Smooth muscle cell (in vitro differentiated cells): Measurements from ENCODE around the gene AFMID. TPM values are rescaled to one million over a fixed set of nuclear protein-coding genes. Genes with fewer than 3 reads are reported as not detected.

ENCODE experiments used
- DNase-seq: peaks from one replicate; lab custom pipeline; 2025; ENCODE audit not compliant: unreplicated experiment; lab: John Stamatoyannopoulos, UW
- H2AFZ ChIP-seq: fragments of 200-600 bp; sonication (generic); 2 replicates; pipeline ENCODE4 v1.6.0; 2016; ENCODE audit warnings: antibody characterized with exemption, low read depth, mild to moderate bottlenecking
- H3F3A ChIP-seq: fragments of 200-600 bp; sonication (generic); 2 replicates; pipeline ENCODE4 v1.6.0; 2017; ENCODE audit warnings: antibody characterized with exemption, low read depth
- H3K27ac ChIP-seq: fragments of 200-600 bp; sonication (generic); 2 replicates; pipeline ENCODE4 v1.5.1; 2016; ENCODE audit warnings: low read depth, mild to moderate bottlenecking
- H3K27me3 ChIP-seq: fragments of 200-600 bp; sonication (generic); 2 replicates; pipeline ENCODE4 v1.6.1; 2016; ENCODE audit warnings: low read depth, mild to moderate bottlenecking
- H3K36me3 ChIP-seq: fragments of 200-600 bp; sonication (generic); 2 replicates; pipeline ENCODE4 v1.5.1; 2016; ENCODE audit warnings: low read depth
- H3K4me1 ChIP-seq: fragments of 200-600 bp; sonication (generic); 2 replicates; pipeline ENCODE4 v1.5.1; 2016; ENCODE audit warnings: low read depth
- H3K4me2 ChIP-seq: fragments of 200-600 bp; sonication (generic); 2 replicates; pipeline ENCODE4 v1.6.0; 2016; ENCODE audit warnings: mild to moderate bottlenecking
- H3K4me3 ChIP-seq: fragments of 200-600 bp; sonication (generic); 2 replicates; pipeline ENCODE4 v1.5.1; 2016; ENCODE audit warnings: mild to moderate bottlenecking
- H3K79me2 ChIP-seq: fragments of 200-600 bp; sonication (generic); 2 replicates; pipeline ENCODE4 v1.6.0; 2016; ENCODE audit warnings: low read depth, mild to moderate bottlenecking
- H3K9ac ChIP-seq: fragments of 200-600 bp; sonication (generic); 2 replicates; pipeline ENCODE4 v1.6.0; 2016; ENCODE audit warnings: low read depth
- H3K9me3 ChIP-seq: fragments of 200-600 bp; sonication (generic); replicated peaks from 2 replicates; pipeline ENCODE4 v1.5.1; 2016; ENCODE audit warnings: low read depth
- H4K20me1 ChIP-seq: fragments of 200-600 bp; sonication (generic); 2 replicates; pipeline ENCODE4 v1.6.0; 2016; ENCODE audit warnings: low read depth
- WGBS: methylation state at CpG from one replicate; pipeline ENCODE4 v1.1.7; 2016; ENCODE audit warnings: low lambda C conversion rate; 5-methylcytosine and 5-hydroxymethylcytosine counted together
- polyA plus RNA-seq: library from polyadenylated mRNA; unstranded; fragments of >200 nt; fragmentation: Nextera tagmentation; extraction: Ambion mirVana; gene quantifications from 2 replicates; pipeline ENCODE4 v1.2.1, GENCODE V29; 2016
- total RNA-seq: library from RNA; depleted of rRNA; stranded (reverse); fragments of >200 nt; gene quantifications from 2 replicates; pipeline ENCODE4 v1.2.3, GENCODE V29; 2014
- TF ChIP-seq, protein P1 (sequence below): fragments of 200-600 bp; sonication (generic); IDR thresholded peaks from 2 replicates; pipeline ENCODE4 v1.5.1; 2017; ENCODE audit warnings: borderline replicate concordance, mild to moderate bottlenecking, antibody characterized with exemption; ENCODE audit not compliant: insufficient read depth, poor library complexity, severe bottlenecking

The AFMID gene
- total and polyA plus RNA-seq, 2 experiments from 2014 or later, result 10.0 to 64.9 TPM

DNA sequence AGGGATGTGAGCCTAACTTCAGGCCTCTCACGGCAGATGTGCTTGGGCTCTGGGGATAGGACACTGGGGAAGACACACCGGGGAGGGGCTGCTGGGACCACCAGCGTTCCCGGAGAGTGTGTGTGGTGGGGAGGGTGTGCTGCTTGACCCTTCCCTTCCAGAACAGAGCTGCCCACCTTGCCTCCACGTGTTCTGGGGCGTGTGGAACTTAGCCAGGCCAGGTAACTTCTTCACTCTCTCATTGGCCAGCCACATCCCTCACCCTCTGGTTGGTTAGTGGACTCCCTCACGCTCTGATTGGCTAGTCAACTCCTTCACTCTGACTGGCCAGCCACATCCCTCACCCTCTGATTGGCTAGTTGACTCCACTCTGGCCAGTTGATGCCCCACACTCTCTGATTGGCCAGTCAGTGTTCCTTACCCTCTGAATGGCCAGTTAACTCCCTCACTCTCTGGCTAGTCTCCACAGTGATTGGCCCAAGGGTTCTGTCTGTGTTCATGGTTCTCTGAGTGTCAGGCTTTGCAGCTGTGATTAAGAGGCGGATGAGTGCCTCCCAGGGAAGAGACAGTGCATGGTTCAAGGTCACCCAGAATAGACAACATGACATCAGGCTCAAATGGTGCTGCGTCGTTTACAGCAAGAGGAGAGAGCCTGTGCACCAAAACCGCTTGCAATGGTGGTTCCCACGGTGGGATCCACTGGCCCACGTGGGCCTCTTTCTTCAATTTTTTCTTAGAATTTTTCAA is 54.3 kb downstream of the AFMID start:
- H3K4me3 ChIP-seq, result no peak overlapping the region
- H3K9me3 ChIP-seq, result no peaks in the 10 kb centered on the region
- no peaks in the 10 kb centered on the region for H3K79me2 ChIP-seq
- TF ChIP-seq, protein P1, sequence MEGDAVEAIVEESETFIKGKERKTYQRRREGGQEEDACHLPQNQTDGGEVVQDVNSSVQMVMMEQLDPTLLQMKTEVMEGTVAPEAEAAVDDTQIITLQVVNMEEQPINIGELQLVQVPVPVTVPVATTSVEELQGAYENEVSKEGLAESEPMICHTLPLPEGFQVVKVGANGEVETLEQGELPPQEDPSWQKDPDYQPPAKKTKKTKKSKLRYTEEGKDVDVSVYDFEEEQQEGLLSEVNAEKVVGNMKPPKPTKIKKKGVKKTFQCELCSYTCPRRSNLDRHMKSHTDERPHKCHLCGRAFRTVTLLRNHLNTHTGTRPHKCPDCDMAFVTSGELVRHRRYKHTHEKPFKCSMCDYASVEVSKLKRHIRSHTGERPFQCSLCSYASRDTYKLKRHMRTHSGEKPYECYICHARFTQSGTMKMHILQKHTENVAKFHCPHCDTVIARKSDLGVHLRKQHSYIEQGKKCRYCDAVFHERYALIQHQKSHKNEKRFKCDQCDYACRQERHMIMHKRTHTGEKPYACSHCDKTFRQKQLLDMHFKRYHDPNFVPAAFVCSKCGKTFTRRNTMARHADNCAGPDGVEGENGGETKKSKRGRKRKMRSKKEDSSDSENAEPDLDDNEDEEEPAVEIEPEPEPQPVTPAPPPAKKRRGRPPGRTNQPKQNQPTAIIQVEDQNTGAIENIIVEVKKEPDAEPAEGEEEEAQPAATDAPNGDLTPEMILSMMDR, result no peak
- WGBS, result 92% methylated on average over 13 of the region's 13 CpGs
- H4K20me1 ChIP-seq, result no peaks in the 10 kb centered on the region
- H3K27me3 ChIP-seq, result no peaks in the 10 kb centered on the region
- no peak overlapping the region for H3K9ac ChIP-seq
- H3K4me1 ChIP-seq, result no peaks in the 10 kb centered on the region
- H3K27ac ChIP-seq, result no peak overlapping the region
- no peak overlapping the region for H2AFZ ChIP-seq
- no peak for DNase-seq
- H3K36me3 ChIP-seq, result no peaks in the 10 kb centered on the region
- H3F3A ChIP-seq, result no peaks in the 10 kb centered on the region
- no peak overlapping the region for H3K4me2 ChIP-seq

DNA sequence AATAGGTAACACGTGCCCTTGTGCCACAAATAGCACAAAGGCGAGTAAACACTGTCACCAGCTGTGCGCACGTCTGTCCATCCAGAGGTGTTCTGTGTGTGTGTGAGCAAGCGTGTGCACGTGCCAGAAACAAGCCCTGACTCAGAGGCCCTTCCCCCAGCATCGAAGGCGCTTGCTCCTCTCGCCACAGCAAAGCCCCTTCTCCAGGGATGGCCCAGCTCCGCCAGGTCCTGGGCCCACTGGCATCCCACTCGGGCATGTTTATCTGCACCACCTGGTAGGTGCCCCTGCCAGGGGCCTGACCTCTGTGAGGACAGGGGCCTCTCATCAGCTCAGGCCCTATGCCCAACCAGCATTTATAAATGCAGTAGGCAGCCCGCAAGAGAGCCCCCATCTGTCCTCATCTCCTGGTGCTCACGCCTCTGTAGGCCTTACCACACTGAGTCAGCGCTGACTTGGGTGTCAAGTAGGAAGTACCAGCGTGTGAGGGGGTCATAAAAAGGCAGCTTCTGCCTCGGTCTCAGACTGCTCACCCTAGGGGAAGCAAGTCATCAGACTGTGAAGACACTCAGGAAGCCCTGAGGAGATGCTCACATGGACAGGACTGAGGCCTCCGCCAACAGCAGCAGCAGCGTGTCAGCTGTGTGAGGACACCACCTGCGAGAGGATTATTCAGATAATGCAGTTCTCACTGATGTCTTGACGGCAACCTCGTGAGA is 55.0 kb downstream of the AFMID start:
- Histone ChIP-seq H3K4me2 (no peak overlapping the region), H3K4me3 (no peak overlapping the region), H3K27me3 (no peaks in the 10 kb centered on the region), H3K9me3 (no peaks in the 10 kb centered on the region), H3K36me3 (no peaks in the 10 kb centered on the region), H3F3A (no peaks in the 10 kb centered on the region), H3K9ac (no peak overlapping the region), H2AFZ (no peak overlapping the region), H3K79me2 (no peaks in the 10 kb centered on the region), H4K20me1 (no peaks in the 10 kb centered on the region), H3K4me1 (no peaks in the 10 kb centered on the region), H3K27ac (peak overlapping the region; percentile 56)
- no peak for DNase-seq
- TF ChIP-seq, protein P1, result no peak
- WGBS, result 72% methylated on average over 21 of the region's 21 CpGs

DNA sequence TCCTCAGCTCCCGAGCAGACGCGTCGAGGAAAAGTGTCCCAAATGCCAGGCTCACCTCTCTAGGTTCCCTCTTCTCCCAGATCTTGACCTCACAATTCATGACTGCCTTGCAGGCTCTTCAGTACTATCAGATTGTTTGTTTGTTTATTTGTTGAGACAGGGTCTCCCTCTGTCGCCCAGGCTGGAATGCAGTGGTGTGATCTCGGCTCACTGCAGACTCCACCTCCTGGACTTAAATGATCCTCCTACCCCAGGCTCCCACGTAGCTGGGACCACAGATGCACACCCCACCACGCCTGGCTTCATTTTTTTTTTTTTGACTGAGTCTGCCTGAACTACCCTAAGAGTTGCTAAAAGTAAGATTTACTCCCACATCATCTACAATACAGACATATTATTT is 60.1 kb downstream of the AFMID start:
- Histone ChIP-seq H2AFZ (peak overlapping the region; percentile 59), H3K27me3 (no peaks in the 10 kb centered on the region), H3K4me2 (peak overlapping the region; percentile 25), H3K36me3 (no peaks in the 10 kb centered on the region), H3K27ac (peak overlapping the region; percentile 32), H4K20me1 (no peaks in the 10 kb centered on the region), H3F3A (no peaks in the 10 kb centered on the region), H3K4me3 (no peak overlapping the region), H3K9me3 (no peaks in the 10 kb centered on the region), H3K79me2 (no peaks in the 10 kb centered on the region), H3K9ac (no peak overlapping the region), H3K4me1 (peaks cover 8% of the 10 kb centered on the region)
- 33% methylated on average over 8 of the region's 8 CpGs for WGBS
- no peak for DNase-seq
- TF ChIP-seq, protein P1, result no peak
